Keratinocyte (primary cell): ENCODE data around the gene HELQ.

Source experiments
- CTCF ChIP-seq, 3 experiments: IDR thresholded peaks in 1 of 3; conservative IDR thresholded peaks in 1 of 3; optimal IDR thresholded peaks in 1 of 3; 2 replicates in 2 of 3; 3 replicates in 1 of 3; pipeline versions ENCODE3 to v1.5.1; 2011; ENCODE audit warnings: low read length in 3 of 3, mild to moderate bottlenecking in 3 of 3, moderate library complexity in 2 of 3, control low read depth in 1 of 3, inconsistent platforms in 1 of 3; ENCODE audit not compliant: insufficient read depth in 2 of 3; ENCODE audit errors: extremely low read depth in 1 of 3
- EZH2 ChIP-seq: IDR thresholded peaks from one replicate; pipeline ENCODE4 v1.6.1; 2012; ENCODE audit warnings: inconsistent platforms, mild to moderate bottlenecking, low read length, moderate library complexity

GRCh38 chr4:83371235-83371634 lies 84.4 kb downstream of the HELQ start:
- TF ChIP-seq CTCF (optimal IDR thresholded peaks at IDR 0.05 in 1 of 3, IDR thresholded peaks at IDR 0.05 in 1 of 3, conservative IDR thresholded peaks at IDR 0.05 in 1 of 3; ENCODE audit: extremely low read depth in 1 of 3, insufficient read depth in 2 of 3, low read length in 3 of 3), result no peak
- no peak for TF ChIP-seq EZH2
